OCI-LY1 (cell line): ENCODE results near the gene ERI2.
A peak's percentile ranks its signal among the peaks of the same experiment; 100 is the strongest.

Source experiments
- H2AFZ ChIP-seq: fragments of 200-600 bp; sonication (generic), shearing (Covaris generic); 2 replicates; pipeline ENCODE4 v1.6.0; 2014; ENCODE audit warnings: antibody characterized with exemption, mild to moderate bottlenecking, low read length
- H3F3A ChIP-seq: fragments of 200-600 bp; sonication (generic), shearing (Covaris generic); 2 replicates; pipeline ENCODE4 v1.6.0; 2014; ENCODE audit warnings: mild to moderate bottlenecking, antibody characterized with exemption, low read length, moderate library complexity; ENCODE audit not compliant: insufficient read depth
- H3K27ac ChIP-seq: fragments of 200-600 bp; sonication (generic); 2 replicates; pipeline ENCODE4 v1.5.1; 2014; ENCODE audit warnings: low read length, mixed run types, mild to moderate bottlenecking, low read depth; ENCODE audit not compliant: poor library complexity, severe bottlenecking
- H3K27me3 ChIP-seq: fragments of 200-600 bp; sonication (generic); 2 replicates; pipeline ENCODE4 v1.6.0; 2014; ENCODE audit warnings: antibody characterized with exemption, mild to moderate bottlenecking, low read length, moderate library complexity; ENCODE audit not compliant: insufficient read depth
- H3K36me3 ChIP-seq: fragments of 200-600 bp; sonication (generic); 2 replicates; pipeline ENCODE4 v1.6.1; 2014; ENCODE audit warnings: mild to moderate bottlenecking, antibody characterized with exemption, low read length, moderate library complexity, mixed read lengths; ENCODE audit not compliant: insufficient read depth
- H3K4me1 ChIP-seq: fragments of 200-600 bp; sonication (generic); 2 replicates; pipeline ENCODE4 v1.5.1; 2014; ENCODE audit warnings: mild to moderate bottlenecking, low read length, moderate library complexity; ENCODE audit not compliant: insufficient read depth, severe bottlenecking
- H3K4me2 ChIP-seq: fragments of 200-600 bp; sonication (generic), shearing (Covaris generic); 2 replicates; pipeline ENCODE4 v1.6.1; 2014; ENCODE audit warnings: low read length
- H3K4me3 ChIP-seq: fragments of 200-600 bp; sonication (generic); 2 replicates; pipeline ENCODE4 v1.5.1; 2014; ENCODE audit warnings: low read length, low read depth, mild to moderate bottlenecking, mixed read lengths; ENCODE audit not compliant: poor library complexity, severe bottlenecking
- H3K79me2 ChIP-seq: fragments of 200-600 bp; shearing (Covaris generic); 2 replicates; pipeline ENCODE4 v1.6.1; 2016; ENCODE audit warnings: mixed run types, low read length, mixed read lengths; ENCODE audit not compliant: insufficient read depth
- H3K9ac ChIP-seq: fragments of 200-600 bp; sonication (generic), shearing (Covaris generic); 2 replicates; pipeline ENCODE4 v1.6.1; 2014; ENCODE audit warnings: mild to moderate bottlenecking, low read length, mixed read lengths
- H3K9me2 ChIP-seq: fragments of 200-600 bp; sonication (generic), shearing (Covaris generic); 2 replicates; pipeline ENCODE4 v1.6.1; 2014; ENCODE audit warnings: low read depth, mild to moderate bottlenecking, low read length, mixed read lengths
- H3K9me3 ChIP-seq: fragments of 200-600 bp; shearing (Covaris generic); 2 replicates; pipeline ENCODE4 v1.6.1; 2014; ENCODE audit warnings: low read length, mixed read lengths
- H4K20me1 ChIP-seq: fragments of 200-600 bp; sonication (generic), shearing (Covaris generic); 2 replicates; pipeline ENCODE4 v1.6.0; 2016; ENCODE audit warnings: mild to moderate bottlenecking, low read length; ENCODE audit not compliant: insufficient read depth
- CTCF ChIP-seq: fragments of 200-600 bp; sonication (generic), shearing (Covaris generic); IDR thresholded peaks from 2 replicates; pipeline ENCODE4 v1.5.1; 2017; ENCODE audit warnings: mild to moderate bottlenecking, antibody characterized with exemption, low read length, moderate library complexity, mixed read lengths
- EZH2 ChIP-seq: fragments of 200-600 bp; sonication (generic), shearing (Covaris generic); IDR thresholded peaks from 2 replicates; pipeline ENCODE4 v1.8.0; 2017; ENCODE audit warnings: borderline replicate concordance, mixed run types, mild to moderate bottlenecking, antibody characterized with exemption, low read length, moderate library complexity, mixed read lengths

The ERI2 gene

GRCh38 chr16:20801278-20801677 lies 5.0 kb downstream of the ERI2 start:
- no peaks in the 10 kb centered on the region for H3F3A ChIP-seq
- H4K20me1 ChIP-seq, result no peaks in the 10 kb centered on the region
- no peak overlapping the region for H3K4me3 ChIP-seq
- H3K4me1 ChIP-seq, result peaks cover 10% of the 10 kb centered on the region
- H3K27ac ChIP-seq, result no peak overlapping the region
- TF ChIP-seq EZH2 (no peak), CTCF (no peak)
- no peaks in the 10 kb centered on the region for H3K9me3 ChIP-seq
- H2AFZ ChIP-seq, result no peak overlapping the region
- H3K27me3 ChIP-seq, result no peaks in the 10 kb centered on the region
- no peak overlapping the region for H3K4me2 ChIP-seq
- no peaks in the 10 kb centered on the region for H3K9me2 ChIP-seq
- no peak overlapping the region for H3K9ac ChIP-seq
- peaks cover 31% of the 10 kb centered on the region for H3K36me3 ChIP-seq
- no peaks in the 10 kb centered on the region for H3K79me2 ChIP-seq

DNA sequence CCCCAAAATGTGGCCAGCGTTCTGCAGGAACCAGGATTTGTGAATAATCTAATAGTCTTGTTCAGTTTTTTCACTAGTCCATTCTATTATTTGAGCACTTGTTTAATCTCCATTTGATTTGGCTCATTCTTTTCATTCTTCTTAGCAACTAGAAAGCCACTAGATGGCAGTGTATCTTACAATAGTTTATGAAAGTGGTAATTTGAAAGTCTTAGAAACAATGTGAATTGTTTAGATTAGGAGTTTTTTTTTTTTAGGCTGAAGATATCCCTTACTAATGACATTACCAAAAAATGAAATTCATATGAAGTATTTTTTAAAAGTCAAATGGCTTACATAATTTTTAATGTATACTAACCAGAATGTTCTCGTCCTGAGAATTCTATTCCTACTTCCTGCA lies 6.7 kb downstream of the ERI2 start:
- Histone ChIP-seq H3K4me3 (no peak overlapping the region), H3K9ac (no peak overlapping the region), H4K20me1 (no peaks in the 10 kb centered on the region), H3K79me2 (no peaks in the 10 kb centered on the region), H3F3A (no peaks in the 10 kb centered on the region), H3K27ac (no peak overlapping the region), H3K9me3 (no peaks in the 10 kb centered on the region), H3K36me3 (peaks cover 31% of the 10 kb centered on the region), H3K27me3 (no peaks in the 10 kb centered on the region), H3K4me2 (no peak overlapping the region), H2AFZ (no peak overlapping the region), H3K4me1 (no peaks in the 10 kb centered on the region), H3K9me2 (no peaks in the 10 kb centered on the region)
- TF ChIP-seq EZH2 (no peak), CTCF (peak; percentile 44)

GRCh38 chr16:20798364-20798763 lies 7.9 kb downstream of the ERI2 start:
- no peaks in the 10 kb centered on the region for H3K27me3 ChIP-seq
- no peaks in the 10 kb centered on the region for H3F3A ChIP-seq
- H3K36me3 ChIP-seq, result peaks cover 31% of the 10 kb centered on the region
- no peaks in the 10 kb centered on the region for H3K79me2 ChIP-seq
- no peaks in the 10 kb centered on the region for H3K4me1 ChIP-seq
- H3K4me3 ChIP-seq, result no peak overlapping the region
- no peak overlapping the region for H3K9ac ChIP-seq
- H4K20me1 ChIP-seq, result no peaks in the 10 kb centered on the region
- TF ChIP-seq CTCF (no peak), EZH2 (no peak)
- H3K9me2 ChIP-seq, result no peaks in the 10 kb centered on the region
- no peak overlapping the region for H3K27ac ChIP-seq
- no peak overlapping the region for H2AFZ ChIP-seq
- H3K4me2 ChIP-seq, result no peak overlapping the region
- no peaks in the 10 kb centered on the region for H3K9me3 ChIP-seq
